NCI-H146 treated with DMSO at 0.1 percent for 48 hours (cell line): ENCODE measurements around the gene CDK5RAP2.
"Not testable (repeated sequence)": the region's sequence is repeated elsewhere in the genome, so short reads cannot be mapped to it uniquely, and the experiment has no call there.

Source experiments
- DNase-seq: peaks from one replicate; lab custom pipeline; 2025; ENCODE audit not compliant: unreplicated experiment; lab: John Stamatoyannopoulos, UW

Gene CDK5RAP2

GRCh38 chr9:120474591-120475243 is 105.2 kb downstream of the CDK5RAP2 start:
- no peak for DNase-seq

- DNase-seq: no peak
Measured at GRCh38 chr9:120473608-120474007, 106.4 kb downstream of the CDK5RAP2 start.

- no peak for DNase-seq
Measured at GRCh38 chr9:120465685-120466407, 114.1 kb downstream of the CDK5RAP2 start.

GRCh38 chr9:120464887-120465421 is 115.0 kb downstream of the CDK5RAP2 start:
- no peak for DNase-seq

- no peak for DNase-seq
Measured at GRCh38 chr9:120464176-120464886, 115.6 kb downstream of the CDK5RAP2 start.

- DNase-seq: no peak
Measured at GRCh38 chr9:120463765-120464164, 116.2 kb downstream of the CDK5RAP2 start.

- not testable (repeated sequence) for DNase-seq
Measured at GRCh38 chr9:120461677-120462076, 118.3 kb downstream of the CDK5RAP2 start.

GRCh38 chr9:120456218-120456617 is 123.7 kb downstream of the CDK5RAP2 start:
- DNase-seq: no peak

- DNase-seq: no peak
Measured at GRCh38 chr9:120454467-120454866, 125.5 kb downstream of the CDK5RAP2 start.

GRCh38 chr9:120453792-120454191 is 126.2 kb downstream of the CDK5RAP2 start:
- no peak for DNase-seq

- DNase-seq: no peak
Measured at GRCh38 chr9:120452631-120453030, 127.3 kb downstream of the CDK5RAP2 start.

GRCh38 chr9:120450916-120451315 is 129.1 kb downstream of the CDK5RAP2 start:
- DNase-seq: no peak

- no peak for DNase-seq
Measured at GRCh38 chr9:120449566-120449965, 130.4 kb downstream of the CDK5RAP2 start.

GRCh38 chr9:120447959-120448500 is 131.9 kb downstream of the CDK5RAP2 start:
- DNase-seq: no peak

GRCh38 chr9:120446671-120447070 is 133.3 kb downstream of the CDK5RAP2 start:
- no peak for DNase-seq

GRCh38 chr9:120443976-120444375 is 136.0 kb downstream of the CDK5RAP2 start:
- DNase-seq: no peak

- no peak for DNase-seq
Measured at GRCh38 chr9:120443489-120443888, 136.5 kb downstream of the CDK5RAP2 start.

GRCh38 chr9:120442308-120442995 is 137.5 kb downstream of the CDK5RAP2 start:
- DNase-seq: no peak

GRCh38 chr9:120441426-120442307 is 138.3 kb downstream of the CDK5RAP2 start:
- DNase-seq: no peak

GRCh38 chr9:120440791-120441190 is 139.2 kb downstream of the CDK5RAP2 start:
- DNase-seq: no peak
